ENCODE data around the gene TATDN2. TPM values are rescaled to one million over a fixed set of nuclear protein-coding genes. Genes with fewer than 3 reads are reported as not detected.

Gene TATDN2
- total and polyA plus RNA-seq, 2 experiments from 2014 or later = 4.8 to 19.1 TPM

GRCh38 chr3:10224794-10225665 is 23.2 kb upstream of the TATDN2 start:
- DNase-seq (ENCODE audit: low spot score) (peak; percentile 87), ATAC-seq (peak; percentile 66)
- Mint-ChIP-seq H3K4me1 (peaks cover 24% of the 10 kb centered on the region), H3K9me3 (peaks cover 2% of the 10 kb centered on the region; the same call in 2 of the 3 replicates), H3K4me3 (peak overlapping the region; percentile 19; the same call in 1 of the 3 replicates), H3K27ac (peak overlapping the region; percentile 36), H3K36me3 (ENCODE audit: low read depth) (peaks cover 10% of the 10 kb centered on the region), H3K27me3 (ENCODE audit: insufficient read depth, low read depth, poor library complexity) (peaks cover 17% of the 10 kb centered on the region)
- H3K27me3 ChIP-seq (ENCODE audit: insufficient read depth) = no peaks in the 10 kb centered on the region
- TF ChIP-seq POLR2AphosphoS5 (IDR thresholded peaks at IDR 0.05; ENCODE audit: low read depth) (no peak), NANOG (IDR thresholded peaks at IDR 0.05; ENCODE audit: borderline replicate concordance) (no peak), ZNF331 (CRISPR knock-in tag; IDR thresholded peaks at IDR 0.05; ENCODE audit: low read depth) (no peak), CTCF (conservative IDR thresholded peaks at IDR 0.05; ENCODE audit: low read depth in 2 of 2) (peak; percentile 88 to 89), ZNF114 (CRISPR knock-in tag; IDR thresholded peaks at IDR 0.05) (no peak)
- H3F3A ChIP-seq (replicated peaks; ENCODE audit: low read depth) = peaks cover 6% of the 10 kb centered on the region
- no peak overlapping the region for H2AFZ ChIP-seq
- no peak overlapping the region for H3K4me3 ChIP-seq
- H3K79me2 ChIP-seq (replicated peaks; ENCODE audit: insufficient read depth) = no peaks in the 10 kb centered on the region
- no peaks in the 10 kb centered on the region for H4K20me1 ChIP-seq (replicated peaks; ENCODE audit: insufficient read depth)
- peak overlapping the region; percentile 87; the same call in 1 of the 2 replicates for H3K27ac ChIP-seq (ENCODE audit: low read depth)
- peak overlapping the region; percentile 73 for H3K4me2 ChIP-seq
- H3K9me2 ChIP-seq (ENCODE audit: insufficient read depth) = no peaks in the 10 kb centered on the region
- peaks cover 13% of the 10 kb centered on the region for H3K4me1 ChIP-seq (ENCODE audit: insufficient read depth)
- no peaks in the 10 kb centered on the region for H3K36me3 ChIP-seq (ENCODE audit: insufficient read depth)

- peak; percentile 98 for ATAC-seq
- peak overlapping the region; percentile 62 for H3K4me3 Mint-ChIP-seq
- TF ChIP-seq ZNF462 (CRISPR knock-in tag; IDR thresholded peaks at IDR 0.05) = no peak
- TF ChIP-seq CTCF (conservative IDR thresholded peaks at IDR 0.05; ENCODE audit: low read depth in 2 of 2) = no peak
- TF ChIP-seq ETS1 (IDR thresholded peaks at IDR 0.05) = no peak
- 0 out of 2 replicates have a peak, but pooled peaks have one; percentile 17 for TF ChIP-seq POLR2AphosphoS5 (IDR thresholded peaks at IDR 0.05; ENCODE audit: low read depth)
- TF ChIP-seq CREB1 (CRISPR knock-in tag; IDR thresholded peaks at IDR 0.05; ENCODE audit: low read depth) = no peak
These were observed 22.0 kb upstream of the TATDN2 start for GRCh38 chr3:10226293-10226692.

More at GRCh38 chr3:10226293-10226692, 22.0 kb upstream of the TATDN2 start:
- peak overlapping the region; percentile 97 for H3K27ac Mint-ChIP-seq
- H3K4me1 Mint-ChIP-seq = peaks cover 19% of the 10 kb centered on the region
- no peaks in the 10 kb centered on the region for H3K79me2 ChIP-seq (replicated peaks; ENCODE audit: insufficient read depth)
- peak overlapping the region; percentile 39 for H3K4me3 ChIP-seq
- no peaks in the 10 kb centered on the region for H3K27me3 ChIP-seq (ENCODE audit: insufficient read depth)
- no peaks in the 10 kb centered on the region for H4K20me1 ChIP-seq (replicated peaks; ENCODE audit: insufficient read depth)
- no peak overlapping the region for H2AFZ ChIP-seq
- peaks cover 2% of the 10 kb centered on the region; the same call in 2 of the 3 replicates for H3K9me3 Mint-ChIP-seq
- H3K36me3 ChIP-seq (ENCODE audit: insufficient read depth) = no peaks in the 10 kb centered on the region
- H3K4me1 ChIP-seq (ENCODE audit: insufficient read depth) = peaks cover 13% of the 10 kb centered on the region
- peak overlapping the region; percentile 73 for H3K4me2 ChIP-seq
- H3K27me3 Mint-ChIP-seq (ENCODE audit: insufficient read depth, low read depth, poor library complexity) = peaks cover 14% of the 10 kb centered on the region
- peak; percentile 97 for DNase-seq (ENCODE audit: low spot score)
- H3K9me2 ChIP-seq (ENCODE audit: insufficient read depth) = no peaks in the 10 kb centered on the region
- H3K27ac ChIP-seq (ENCODE audit: low read depth) = peak overlapping the region; percentile 87
- peaks cover 6% of the 10 kb centered on the region for H3F3A ChIP-seq (replicated peaks; ENCODE audit: low read depth)
- peaks cover 10% of the 10 kb centered on the region for H3K36me3 Mint-ChIP-seq (ENCODE audit: low read depth)

Data from GM23338 (cell line).